Ishikawa (cell line): ENCODE measurements around the gene BAZ2B.

Experiments used
- CEBPB ChIP-seq: IDR thresholded peaks from 2 replicates; pipeline ENCODE4 v1.6.1; 2012
- CREB1 ChIP-seq: IDR thresholded peaks from 2 replicates; pipeline ENCODE4 v1.6.1; 2012; ENCODE audit warnings: low read depth
- EGR1 ChIP-seq: IDR thresholded peaks from 2 replicates; pipeline ENCODE4 v1.6.1; 2012
- EP300 ChIP-seq: IDR thresholded peaks from 2 replicates; pipeline ENCODE4 v1.6.1; 2012; ENCODE audit warnings: borderline replicate concordance
- FOXM1 ChIP-seq: IDR thresholded peaks from 2 replicates; pipeline ENCODE4 v1.6.1; 2012; ENCODE audit warnings: low read depth, borderline replicate concordance
- NFIC ChIP-seq: IDR thresholded peaks from 2 replicates; pipeline ENCODE4 v1.6.1; 2012
- RAD21 ChIP-seq: IDR thresholded peaks from 2 replicates; pipeline ENCODE4 v1.6.1; 2012; ENCODE audit warnings: low read depth
- TAF1 ChIP-seq: IDR thresholded peaks from 2 replicates; pipeline ENCODE4 v1.6.1; 2012; ENCODE audit warnings: low read depth, mild to moderate bottlenecking
- TCF12 ChIP-seq: IDR thresholded peaks from 2 replicates; pipeline ENCODE4 v1.6.1; 2012; ENCODE audit warnings: low read depth
- TEAD4 ChIP-seq: IDR thresholded peaks from 2 replicates; pipeline ENCODE4 v1.6.1; 2012
- YY1 ChIP-seq: IDR thresholded peaks from 2 replicates; pipeline ENCODE4 v1.6.1; 2012; ENCODE audit warnings: low read depth
- ZBTB7A ChIP-seq: IDR thresholded peaks from 2 replicates; pipeline ENCODE4 v1.6.1; 2012; ENCODE audit warnings: low read depth
- TF ChIP-seq, protein P1 (sequence below): IDR thresholded peaks from 2 replicates; pipeline ENCODE4 v1.6.1; 2012
- TF ChIP-seq, protein P2 (sequence below): IDR thresholded peaks from 2 replicates; pipeline ENCODE4 v1.6.1; 2012
- TF ChIP-seq, protein P3 (sequence below): IDR thresholded peaks from 2 replicates; pipeline ENCODE4 v1.6.1; 2012; ENCODE audit warnings: low read depth, mild to moderate bottlenecking

Gene BAZ2B

DNA sequence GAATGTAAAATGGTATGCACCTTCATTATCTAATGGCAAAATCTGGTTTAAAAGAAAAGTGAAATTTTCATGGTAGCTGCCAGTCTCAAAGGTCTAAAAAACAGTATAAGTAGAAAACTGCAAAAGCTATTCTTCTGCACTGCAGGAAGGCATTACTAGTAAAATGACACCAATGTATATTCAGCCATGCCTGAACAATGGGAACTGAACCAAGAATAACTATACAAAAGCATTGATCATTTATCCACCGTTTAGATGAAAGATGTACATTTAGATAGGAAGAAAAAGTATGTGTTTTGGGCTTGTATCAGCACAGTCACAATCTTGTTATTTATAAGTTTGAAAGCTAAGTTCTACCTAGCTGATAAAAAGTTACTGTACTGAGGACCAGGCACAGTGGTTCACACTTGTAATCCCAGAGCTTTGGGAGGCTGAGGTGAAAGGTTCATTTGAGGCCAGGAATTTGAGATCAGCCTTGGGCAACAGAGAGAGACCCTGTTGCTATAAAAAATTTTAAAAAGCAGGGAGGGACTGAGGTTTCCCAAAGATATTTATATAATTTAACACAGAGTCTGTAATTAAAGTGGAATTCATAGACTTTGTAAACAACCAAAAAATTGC, 166.7 kb downstream of the BAZ2B start:
- TF ChIP-seq EGR1 (no peak), TAF1 (no peak), TCF12 (peak; percentile 61; the same call in 1 of the 2 replicates), TEAD4 (peak; percentile 49), CREB1 (no peak), NFIC (peak; percentile 84), ZBTB7A (no peak), CEBPB (peak; percentile 58), RAD21 (no peak), YY1 (peak; percentile 28; the same call in 1 of the 2 replicates), FOXM1 (peak; percentile 75), EP300 (peak; percentile 79; the same call in 1 of the 2 replicates)
- TF ChIP-seq, protein P1, sequence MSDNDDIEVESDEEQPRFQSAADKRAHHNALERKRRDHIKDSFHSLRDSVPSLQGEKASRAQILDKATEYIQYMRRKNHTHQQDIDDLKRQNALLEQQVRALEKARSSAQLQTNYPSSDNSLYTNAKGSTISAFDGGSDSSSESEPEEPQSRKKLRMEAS = peak; percentile 43; the same call in 1 of the 2 replicates
- TF ChIP-seq, protein P2, sequence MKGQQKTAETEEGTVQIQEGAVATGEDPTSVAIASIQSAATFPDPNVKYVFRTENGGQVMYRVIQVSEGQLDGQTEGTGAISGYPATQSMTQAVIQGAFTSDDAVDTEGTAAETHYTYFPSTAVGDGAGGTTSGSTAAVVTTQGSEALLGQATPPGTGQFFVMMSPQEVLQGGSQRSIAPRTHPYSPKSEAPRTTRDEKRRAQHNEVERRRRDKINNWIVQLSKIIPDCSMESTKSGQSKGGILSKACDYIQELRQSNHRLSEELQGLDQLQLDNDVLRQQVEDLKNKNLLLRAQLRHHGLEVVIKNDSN = no peak
- TF ChIP-seq, protein P3, sequence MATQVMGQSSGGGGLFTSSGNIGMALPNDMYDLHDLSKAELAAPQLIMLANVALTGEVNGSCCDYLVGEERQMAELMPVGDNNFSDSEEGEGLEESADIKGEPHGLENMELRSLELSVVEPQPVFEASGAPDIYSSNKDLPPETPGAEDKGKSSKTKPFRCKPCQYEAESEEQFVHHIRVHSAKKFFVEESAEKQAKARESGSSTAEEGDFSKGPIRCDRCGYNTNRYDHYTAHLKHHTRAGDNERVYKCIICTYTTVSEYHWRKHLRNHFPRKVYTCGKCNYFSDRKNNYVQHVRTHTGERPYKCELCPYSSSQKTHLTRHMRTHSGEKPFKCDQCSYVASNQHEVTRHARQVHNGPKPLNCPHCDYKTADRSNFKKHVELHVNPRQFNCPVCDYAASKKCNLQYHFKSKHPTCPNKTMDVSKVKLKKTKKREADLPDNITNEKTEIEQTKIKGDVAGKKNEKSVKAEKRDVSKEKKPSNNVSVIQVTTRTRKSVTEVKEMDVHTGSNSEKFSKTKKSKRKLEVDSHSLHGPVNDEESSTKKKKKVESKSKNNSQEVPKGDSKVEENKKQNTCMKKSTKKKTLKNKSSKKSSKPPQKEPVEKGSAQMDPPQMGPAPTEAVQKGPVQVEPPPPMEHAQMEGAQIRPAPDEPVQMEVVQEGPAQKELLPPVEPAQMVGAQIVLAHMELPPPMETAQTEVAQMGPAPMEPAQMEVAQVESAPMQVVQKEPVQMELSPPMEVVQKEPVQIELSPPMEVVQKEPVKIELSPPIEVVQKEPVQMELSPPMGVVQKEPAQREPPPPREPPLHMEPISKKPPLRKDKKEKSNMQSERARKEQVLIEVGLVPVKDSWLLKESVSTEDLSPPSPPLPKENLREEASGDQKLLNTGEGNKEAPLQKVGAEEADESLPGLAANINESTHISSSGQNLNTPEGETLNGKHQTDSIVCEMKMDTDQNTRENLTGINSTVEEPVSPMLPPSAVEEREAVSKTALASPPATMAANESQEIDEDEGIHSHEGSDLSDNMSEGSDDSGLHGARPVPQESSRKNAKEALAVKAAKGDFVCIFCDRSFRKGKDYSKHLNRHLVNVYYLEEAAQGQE = no peak

DNA sequence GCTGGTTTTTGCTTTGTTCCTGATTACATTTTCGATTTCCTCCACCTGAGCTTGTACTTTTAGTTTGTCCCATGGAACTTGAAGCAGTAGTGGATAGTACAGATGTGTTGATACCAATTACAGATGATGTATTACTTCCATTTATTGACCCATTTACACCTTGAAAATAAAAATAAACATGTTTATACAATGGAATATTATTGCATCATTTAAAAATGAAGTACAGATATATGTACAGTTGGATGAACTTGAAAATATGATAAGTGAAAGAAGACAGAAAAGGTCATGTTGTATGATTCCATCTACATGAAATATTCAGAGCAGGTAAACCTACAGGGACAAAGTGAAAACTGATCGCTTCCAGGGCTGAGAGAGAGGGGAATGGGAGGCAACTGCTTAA, 169.5 kb downstream of the BAZ2B start:
- TF ChIP-seq YY1 (no peak), TEAD4 (no peak), FOXM1 (no peak), TCF12 (no peak), EGR1 (no peak), RAD21 (no peak), CREB1 (no peak), NFIC (no peak), ZBTB7A (no peak)
- TF ChIP-seq, protein P1 = no peak
- TF ChIP-seq, protein P2 = no peak

DNA sequence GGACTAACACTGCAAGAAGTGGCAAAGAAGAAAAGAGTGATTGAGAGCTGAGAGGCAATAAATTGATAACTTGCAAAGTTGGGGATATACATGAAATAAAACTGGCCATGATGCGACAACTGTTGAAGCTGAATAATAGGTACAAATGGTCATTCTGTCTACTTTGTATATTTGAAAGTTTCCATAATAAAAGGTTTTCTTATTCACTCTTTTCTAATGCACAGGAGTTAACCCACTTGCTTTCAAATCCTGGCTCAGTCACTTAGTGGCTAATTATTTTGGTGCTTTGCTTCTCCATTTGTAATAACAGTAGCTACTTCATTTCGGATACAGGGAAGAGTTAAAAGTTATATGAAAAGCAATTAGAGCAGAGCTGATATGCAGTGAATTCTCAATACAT, 170.1 kb downstream of the BAZ2B start:
- TF ChIP-seq TAF1 = no peak
- TF ChIP-seq, protein P1 = no peak
- no peak for TF ChIP-seq EGR1
- TF ChIP-seq RAD21 = no peak
- TF ChIP-seq TCF12 = no peak
- no peak for TF ChIP-seq YY1

DNA sequence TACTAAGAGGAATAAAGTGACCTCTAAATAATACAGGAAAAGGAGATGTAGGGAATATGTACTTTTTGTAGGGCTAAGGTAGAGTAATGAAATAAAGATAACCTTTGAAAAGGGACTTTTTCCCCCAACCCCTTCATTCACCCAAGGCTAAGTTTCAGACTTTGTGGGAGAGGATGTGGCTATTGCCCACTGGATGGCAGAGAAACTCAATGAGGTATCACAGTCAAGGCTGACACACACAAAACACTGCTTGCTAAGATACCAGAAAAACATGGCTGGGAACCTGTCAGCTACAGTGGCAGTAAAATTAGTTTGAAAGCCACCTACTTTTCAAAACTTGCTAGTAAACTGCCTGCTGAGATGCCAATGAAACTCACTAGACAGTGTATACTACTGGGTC, 171.0 kb downstream of the BAZ2B start:
- TF ChIP-seq TAF1 = no peak
- TF ChIP-seq, protein P3 = no peak
- no peak for TF ChIP-seq EP300
- TF ChIP-seq NFIC = no peak
- TF ChIP-seq CEBPB = no peak
- TF ChIP-seq ZBTB7A = no peak
- no peak for TF ChIP-seq RAD21
- no peak for TF ChIP-seq TCF12
- no peak for TF ChIP-seq FOXM1

DNA sequence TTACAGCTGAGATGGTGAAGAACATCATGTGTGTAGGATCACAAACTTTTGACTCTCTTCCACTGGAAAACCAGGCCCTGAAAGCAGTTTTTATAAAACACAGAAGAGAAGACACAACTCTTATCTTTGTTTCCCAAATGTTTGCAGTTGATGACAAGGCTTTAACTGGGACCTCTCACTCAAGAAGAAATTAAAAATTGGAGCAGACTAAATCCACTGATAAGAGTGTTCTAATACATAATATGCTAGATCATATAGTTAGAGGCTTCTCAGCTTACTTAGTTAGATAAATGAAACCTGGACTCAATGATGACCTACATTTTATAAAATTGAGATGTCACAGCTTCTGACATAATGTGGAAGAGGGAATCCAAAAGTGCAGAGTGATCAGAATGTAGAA, 171.6 kb downstream of the BAZ2B start:
- TF ChIP-seq, protein P1 = no peak
- TF ChIP-seq, protein P3 = no peak
- TF ChIP-seq EP300 (no peak), CEBPB (no peak), TAF1 (no peak), ZBTB7A (no peak), NFIC (no peak), FOXM1 (no peak), CREB1 (no peak)
- TF ChIP-seq, protein P2 = no peak
